ENCODE data around the gene POLR3E. TPM values are rescaled to one million over a fixed set of nuclear protein-coding genes. Genes with fewer than 3 reads are reported as not detected.
"Not testable (repeated sequence)": the region's sequence is repeated elsewhere in the genome, so short reads cannot be mapped to it uniquely, and the experiment has no call there.

POLR3E gene
- total RNA-seq, 1 donor from 2014 or later = 31.5 TPM

DNA sequence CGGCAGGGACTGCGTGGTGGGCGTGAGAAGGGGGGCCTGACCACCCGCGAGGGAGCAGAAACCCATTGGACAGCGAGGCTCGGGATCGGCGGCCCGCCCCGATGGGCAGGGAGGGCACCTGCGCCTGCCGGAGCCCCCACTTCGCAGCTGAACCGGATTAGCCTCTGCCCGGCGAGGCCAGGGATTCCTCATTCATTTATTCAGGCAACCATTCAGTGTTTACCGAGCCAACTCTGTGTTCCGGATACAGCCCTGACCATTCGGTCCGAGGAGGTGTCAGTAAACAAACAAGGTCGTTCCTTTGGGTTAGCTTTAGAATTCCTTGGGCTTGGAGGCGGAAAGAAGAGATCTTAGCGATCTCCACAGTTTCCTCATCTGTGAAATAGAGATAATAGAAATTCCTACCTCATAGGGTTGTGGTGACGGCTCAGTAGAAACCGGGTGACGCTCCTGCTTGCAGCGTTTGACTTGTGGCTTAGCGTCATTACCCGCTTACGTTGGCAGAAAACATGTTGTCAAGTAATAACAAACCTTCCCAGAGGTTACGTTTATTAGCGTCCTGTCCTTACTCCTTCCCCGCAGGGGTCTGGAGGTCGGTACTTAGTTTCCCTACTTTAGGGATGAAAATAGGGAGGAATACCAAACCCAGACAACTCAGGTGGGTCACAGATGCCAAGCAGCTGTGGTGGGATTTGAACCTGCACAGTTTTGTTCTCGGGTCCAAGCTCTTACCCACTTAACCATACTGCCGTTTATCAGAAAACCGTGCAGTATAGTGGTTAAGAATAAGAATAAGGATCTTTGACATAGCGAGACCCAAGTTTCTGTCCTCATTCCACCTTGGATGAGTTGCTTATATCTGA, 893 bp downstream of the POLR3E start:
- H3K4me1 Mint-ChIP-seq (ENCODE audit: low read depth, unreplicated experiment) = peaks cover 17% of the 10 kb centered on the region
- peak; percentile 72 for DNase-seq
- peaks cover 17% of the 10 kb centered on the region for H3K9me3 Mint-ChIP-seq (ENCODE audit: unreplicated experiment)
- H3K36me3 Mint-ChIP-seq (ENCODE audit: unreplicated experiment) = peaks cover 5% of the 10 kb centered on the region
- peak overlapping the region; percentile 93 for H3K27ac Mint-ChIP-seq (ENCODE audit: unreplicated experiment)
- TF ChIP-seq CTCF (IDR thresholded peaks at IDR 0.05; ENCODE audit: partially characterized antibody, unreplicated experiment) = no peak
- peaks cover 18% of the 10 kb centered on the region for H3K27me3 Mint-ChIP-seq (ENCODE audit: unreplicated experiment)
- peak overlapping the region; percentile 95 for H3K4me3 Mint-ChIP-seq (ENCODE audit: unreplicated experiment)

GRCh38 chr16:22299036-22299435, 1.8 kb downstream of the POLR3E start:
- no peak for DNase-seq
- H3K27me3 Mint-ChIP-seq (ENCODE audit: unreplicated experiment) = peaks cover 18% of the 10 kb centered on the region
- peaks cover 17% of the 10 kb centered on the region for H3K9me3 Mint-ChIP-seq (ENCODE audit: unreplicated experiment)
- peak overlapping the region; percentile 61 for H3K4me3 Mint-ChIP-seq (ENCODE audit: unreplicated experiment)
- no peak for TF ChIP-seq CTCF (IDR thresholded peaks at IDR 0.05; ENCODE audit: partially characterized antibody, unreplicated experiment)
- H3K36me3 Mint-ChIP-seq (ENCODE audit: unreplicated experiment) = peaks cover 5% of the 10 kb centered on the region
- peaks cover 17% of the 10 kb centered on the region for H3K4me1 Mint-ChIP-seq (ENCODE audit: low read depth, unreplicated experiment)
- peak overlapping the region; percentile 49 for H3K27ac Mint-ChIP-seq (ENCODE audit: unreplicated experiment)

- Mint-ChIP-seq H3K9me3 (ENCODE audit: unreplicated experiment) (peaks cover 18% of the 10 kb centered on the region), H3K27ac (ENCODE audit: unreplicated experiment) (peak overlapping the region; percentile 87), H3K4me1 (ENCODE audit: low read depth, unreplicated experiment) (peaks cover 17% of the 10 kb centered on the region), H3K4me3 (ENCODE audit: unreplicated experiment) (no peak overlapping the region), H3K36me3 (ENCODE audit: unreplicated experiment) (peaks cover 5% of the 10 kb centered on the region), H3K27me3 (ENCODE audit: unreplicated experiment) (peaks cover 18% of the 10 kb centered on the region)
- DNase-seq = peak; percentile 75
- peak; percentile 58 for TF ChIP-seq CTCF (IDR thresholded peaks at IDR 0.05; ENCODE audit: partially characterized antibody, unreplicated experiment)
Observed at GRCh38 chr16:22300427-22301071, 3.3 kb downstream of the POLR3E start.

DNA sequence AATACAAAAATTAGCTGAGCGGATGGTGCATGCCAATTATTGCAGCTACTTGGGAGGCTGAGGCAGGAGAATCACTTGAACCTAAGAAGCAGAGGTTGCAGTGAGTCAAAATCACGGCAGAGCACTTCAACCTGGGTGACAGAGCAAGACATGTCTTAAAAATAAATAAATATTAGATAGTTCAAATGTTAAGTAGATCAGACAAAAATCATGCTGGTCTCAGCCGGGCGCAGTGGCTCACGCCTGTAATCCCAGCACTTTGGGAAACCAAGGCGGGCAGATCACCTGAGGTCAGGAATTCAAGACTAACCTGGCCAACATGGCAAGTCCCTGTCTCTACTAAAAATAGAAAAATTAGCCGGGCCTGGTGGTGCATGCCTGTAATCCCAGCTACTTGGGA, 4.2 kb downstream of the POLR3E start:
- H3K36me3 Mint-ChIP-seq (ENCODE audit: unreplicated experiment); DNase-seq; H3K27ac Mint-ChIP-seq (ENCODE audit: unreplicated experiment); H3K4me3 Mint-ChIP-seq (ENCODE audit: unreplicated experiment): not testable (repeated sequence)
- H3K27me3 Mint-ChIP-seq (ENCODE audit: unreplicated experiment) = peaks cover 14% of the 10 kb centered on the region
- peaks cover 14% of the 10 kb centered on the region for H3K4me1 Mint-ChIP-seq (ENCODE audit: low read depth, unreplicated experiment)
- H3K9me3 Mint-ChIP-seq (ENCODE audit: unreplicated experiment) = peaks cover 14% of the 10 kb centered on the region

DNA sequence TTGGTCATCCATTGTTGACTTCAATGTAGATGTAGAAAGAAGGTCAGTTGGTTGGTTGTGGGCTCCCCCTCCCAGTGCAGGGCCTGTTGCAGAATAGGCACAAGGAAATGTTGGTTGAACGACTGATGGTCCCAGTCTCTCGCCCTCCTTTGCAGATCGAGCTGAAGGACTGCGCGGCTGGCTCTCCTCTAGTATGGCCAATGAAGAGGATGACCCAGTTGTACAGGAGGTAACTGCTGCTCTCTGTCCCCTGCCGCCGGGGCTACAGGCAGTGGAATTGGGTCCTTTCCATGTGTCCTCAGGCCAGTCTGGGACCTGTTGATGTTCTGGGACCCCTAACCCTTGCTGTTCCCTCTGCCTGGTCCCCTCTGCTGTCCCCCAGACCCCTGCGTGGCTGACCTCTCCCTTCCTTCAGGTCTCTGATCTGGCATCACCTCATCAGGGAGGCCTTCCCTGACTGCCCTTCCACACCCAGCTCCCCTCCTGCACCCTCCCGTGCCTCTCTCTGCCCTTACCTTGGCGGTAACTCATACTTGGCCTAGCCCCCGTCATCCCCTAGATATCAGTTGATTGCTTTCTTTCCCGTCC, 5.7 kb downstream of the POLR3E start:
- Mint-ChIP-seq H3K4me1 (ENCODE audit: low read depth, unreplicated experiment) (peaks cover 14% of the 10 kb centered on the region), H3K36me3 (ENCODE audit: unreplicated experiment) (peaks cover 5% of the 10 kb centered on the region), H3K27ac (ENCODE audit: unreplicated experiment) (no peak overlapping the region), H3K27me3 (ENCODE audit: unreplicated experiment) (peaks cover 8% of the 10 kb centered on the region), H3K4me3 (ENCODE audit: unreplicated experiment) (no peak overlapping the region), H3K9me3 (ENCODE audit: unreplicated experiment) (peaks cover 8% of the 10 kb centered on the region)
- no peak for TF ChIP-seq CTCF (IDR thresholded peaks at IDR 0.05; ENCODE audit: partially characterized antibody, unreplicated experiment)
- no peak for DNase-seq
